HG03196 (cell line): ENCODE measurements around the gene NSMCE1.
A peak's percentile ranks its signal among the peaks of the same experiment; 100 is the strongest.
"Not testable (repeated sequence)": the region's sequence is repeated elsewhere in the genome, so short reads cannot be mapped to it uniquely, and the experiment has no call there.

Experiments
- ATAC-seq: cut with Tn5 transposase; IDR thresholded peaks from one replicate; pipeline ENCODE4 v1.9.1; 2021; ENCODE audit not compliant: unreplicated experiment

Gene NSMCE1

GRCh38 chr16:27220120-27220519 lies 48.5 kb downstream of the NSMCE1 start:
- ATAC-seq: no peak

DNA sequence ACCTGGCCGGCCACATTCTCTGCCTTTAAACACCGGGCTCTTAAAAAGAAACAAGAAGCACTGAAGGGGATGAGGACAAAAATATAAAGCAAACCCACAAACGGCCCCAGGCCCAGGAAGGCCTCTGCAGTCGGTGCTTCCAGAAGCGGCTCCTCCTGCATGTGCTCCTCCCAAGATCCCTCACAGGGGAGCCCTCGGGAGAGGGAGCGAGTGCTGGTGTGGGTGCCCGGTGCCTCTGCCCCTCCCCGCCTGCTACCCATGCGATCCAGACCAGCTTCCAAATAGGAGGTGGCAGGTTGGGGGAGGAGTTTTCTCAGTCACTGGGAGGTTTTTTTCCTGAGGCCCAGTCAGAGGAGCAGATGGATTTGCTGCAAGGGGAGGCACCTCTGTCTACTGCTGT lies 49.4 kb downstream of the NSMCE1 start:
- no peak for ATAC-seq

- ATAC-seq: no peak
Observed at GRCh38 chr16:27218756-27219155, 49.8 kb downstream of the NSMCE1 start.

- no peak for ATAC-seq
Observed at GRCh38 chr16:27217256-27217655, 51.3 kb downstream of the NSMCE1 start.

GRCh38 chr16:27216297-27216885 lies 52.2 kb downstream of the NSMCE1 start:
- no peak for ATAC-seq

DNA sequence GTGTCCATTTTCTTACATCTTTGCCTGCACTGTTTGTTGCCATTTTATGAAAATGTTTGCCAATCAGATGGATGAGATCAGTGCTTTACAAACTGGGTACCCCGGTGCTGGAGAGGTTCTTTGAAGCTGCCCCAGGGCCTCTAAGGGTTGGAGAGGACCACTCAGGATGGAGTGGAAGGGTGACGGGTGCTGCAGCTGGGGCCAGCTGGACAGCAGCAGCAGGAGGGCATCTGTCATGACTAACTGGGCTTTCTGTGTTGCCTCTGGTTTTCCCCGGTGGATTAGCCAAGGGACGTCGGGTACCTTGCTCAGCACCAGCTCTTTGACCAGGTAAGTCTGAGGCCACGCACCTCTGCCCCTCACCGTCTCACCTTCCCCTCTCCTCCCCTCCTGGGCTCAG lies 52.9 kb downstream of the NSMCE1 start:
- no peak for ATAC-seq

DNA sequence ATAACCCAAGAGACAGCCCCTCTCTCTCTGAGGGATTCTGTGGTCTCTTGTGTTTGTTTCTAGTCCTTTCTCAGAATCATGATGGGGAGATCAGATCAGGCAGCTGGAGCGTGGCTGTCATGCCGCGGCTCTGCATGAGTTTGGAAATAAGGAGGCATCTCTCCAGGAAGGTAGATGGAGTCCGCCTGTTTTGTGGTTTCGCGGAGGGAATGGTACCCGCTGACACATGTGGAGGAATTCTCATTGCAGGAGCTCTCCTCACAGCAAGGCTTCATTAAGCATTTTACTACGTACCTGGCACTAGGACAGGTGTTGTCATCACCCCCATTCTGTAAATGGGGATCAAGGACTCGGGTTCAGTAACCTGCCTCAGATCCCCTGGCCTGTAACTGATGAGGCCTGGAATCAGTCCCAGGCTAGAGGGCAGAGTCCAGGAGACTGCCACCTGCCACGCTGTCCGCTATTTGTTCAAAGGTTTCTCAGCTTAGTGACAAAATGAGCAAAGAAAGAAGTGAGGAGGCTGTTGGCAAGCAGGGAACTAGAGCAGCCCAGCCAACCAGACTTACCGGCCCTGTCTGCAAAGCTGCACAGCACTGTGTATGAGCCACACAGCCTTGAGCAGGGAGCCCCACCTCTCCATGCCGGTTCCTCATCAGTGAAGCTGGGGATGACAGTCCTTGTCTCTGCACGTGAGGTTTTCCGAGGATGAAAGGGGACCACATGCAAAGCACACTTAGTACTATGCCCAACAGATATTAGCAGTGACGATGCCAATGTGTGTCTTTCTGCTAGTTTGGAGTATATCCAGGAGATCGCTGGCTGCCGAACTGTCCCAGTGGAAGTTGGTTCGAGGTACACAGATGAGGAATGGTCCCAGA lies 54.2 kb downstream of the NSMCE1 start:
- ATAC-seq: no peak

- ATAC-seq: no peak
Observed at GRCh38 chr16:27211026-27211425, 57.5 kb downstream of the NSMCE1 start.

GRCh38 chr16:27210174-27210573 lies 58.4 kb downstream of the NSMCE1 start:
- ATAC-seq: no peak

DNA sequence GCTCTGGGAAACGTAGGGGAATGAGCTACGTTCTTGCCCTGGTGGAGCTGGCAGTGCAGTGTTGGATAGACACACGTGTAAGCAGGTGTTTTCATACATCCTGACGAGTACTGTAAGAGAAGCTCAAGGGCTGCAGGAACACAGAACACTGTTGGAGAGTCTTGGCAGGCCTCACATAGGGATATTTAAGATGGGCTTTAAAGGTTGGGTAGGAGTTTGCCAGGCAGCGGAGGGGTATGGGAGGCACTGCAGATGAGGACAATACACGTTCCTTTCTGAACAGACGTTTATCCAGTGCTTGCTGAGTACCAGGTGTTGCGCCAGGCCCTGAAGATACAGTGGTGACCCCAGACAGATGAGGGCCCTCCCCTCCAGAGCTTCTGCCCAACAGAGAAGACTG lies 59.0 kb downstream of the NSMCE1 start:
- ATAC-seq: no peak

DNA sequence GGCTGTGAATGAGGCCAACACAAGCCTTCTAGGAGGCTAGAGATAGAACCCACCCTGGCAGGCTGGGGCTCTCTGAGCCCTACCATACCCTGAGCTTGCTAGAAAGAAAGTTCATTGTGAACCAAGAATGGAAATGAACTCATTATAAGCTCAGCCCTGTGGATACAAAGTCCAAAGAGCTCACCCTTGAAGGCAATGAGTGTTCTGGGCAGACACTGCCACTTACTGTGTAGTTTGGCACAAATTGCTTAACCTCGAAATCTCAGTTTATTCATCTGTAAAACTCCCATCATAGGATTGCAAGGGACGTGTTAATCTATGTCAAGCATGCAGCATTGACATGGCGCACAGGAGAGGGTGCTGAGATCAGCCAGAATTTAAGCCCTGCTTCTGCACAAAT lies 59.8 kb downstream of the NSMCE1 start:
- no peak for ATAC-seq

DNA sequence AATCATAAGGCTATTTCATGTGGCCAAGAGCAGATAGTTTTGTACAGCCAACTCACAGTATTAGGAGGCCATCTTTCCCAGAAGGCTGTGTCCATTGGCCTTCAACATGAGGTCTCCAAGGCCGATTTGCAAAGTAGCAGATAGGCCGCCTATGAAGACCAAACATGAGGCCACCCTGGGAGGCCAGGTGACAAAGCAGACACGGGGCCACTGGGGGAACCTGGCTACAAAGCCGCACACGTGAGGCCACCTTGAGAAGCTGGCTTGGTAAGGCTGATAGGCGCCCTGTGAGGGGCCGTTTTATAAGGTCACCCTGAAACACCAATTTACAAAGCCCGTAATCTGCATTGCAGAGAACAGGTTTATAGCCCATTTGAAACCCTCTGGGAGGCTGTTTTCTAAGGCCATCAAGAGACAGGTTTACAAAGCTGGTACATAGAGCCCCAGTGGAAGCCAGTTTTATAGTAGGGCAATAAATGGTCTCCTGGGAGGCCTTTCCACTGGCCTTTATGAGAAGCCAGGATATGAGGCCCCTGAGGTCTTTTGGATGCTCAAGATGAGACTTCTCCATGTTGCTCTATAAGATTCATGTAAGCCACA lies 60.4 kb downstream of the NSMCE1 start:
- ATAC-seq: no peak

- ATAC-seq: not testable (repeated sequence)
Observed at GRCh38 chr16:27207121-27207520, 61.5 kb downstream of the NSMCE1 start.

DNA sequence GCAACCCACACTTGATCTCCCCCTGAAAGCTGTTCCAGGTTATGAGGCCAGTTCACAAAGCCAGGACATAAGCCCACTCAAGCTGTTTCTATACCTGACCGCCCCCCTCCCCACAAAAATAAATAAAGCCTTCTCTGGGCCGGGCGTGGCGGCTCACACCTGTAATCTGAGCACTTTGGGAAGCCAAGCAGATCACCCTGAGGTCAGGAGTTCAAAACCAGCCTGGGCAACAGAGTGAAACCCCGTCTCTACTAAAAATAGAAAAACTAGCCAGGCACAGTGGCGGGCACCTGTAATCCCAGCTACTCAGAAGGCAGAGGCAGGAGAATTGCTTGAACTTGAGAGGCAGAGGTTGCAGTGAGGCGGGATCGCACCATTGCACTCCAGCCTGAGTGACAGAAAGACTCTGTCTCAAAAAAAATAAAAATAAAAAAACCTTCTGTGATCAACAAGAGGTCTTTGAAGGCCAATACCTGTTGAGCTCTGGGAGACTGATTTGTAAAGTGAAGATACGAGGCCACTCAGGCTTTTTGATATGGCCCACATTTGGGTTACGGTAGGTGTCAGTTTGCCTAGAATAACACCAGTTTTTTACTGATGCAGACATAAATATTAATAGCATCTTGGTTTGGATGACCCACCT lies 63.0 kb downstream of the NSMCE1 start:
- no peak for ATAC-seq

DNA sequence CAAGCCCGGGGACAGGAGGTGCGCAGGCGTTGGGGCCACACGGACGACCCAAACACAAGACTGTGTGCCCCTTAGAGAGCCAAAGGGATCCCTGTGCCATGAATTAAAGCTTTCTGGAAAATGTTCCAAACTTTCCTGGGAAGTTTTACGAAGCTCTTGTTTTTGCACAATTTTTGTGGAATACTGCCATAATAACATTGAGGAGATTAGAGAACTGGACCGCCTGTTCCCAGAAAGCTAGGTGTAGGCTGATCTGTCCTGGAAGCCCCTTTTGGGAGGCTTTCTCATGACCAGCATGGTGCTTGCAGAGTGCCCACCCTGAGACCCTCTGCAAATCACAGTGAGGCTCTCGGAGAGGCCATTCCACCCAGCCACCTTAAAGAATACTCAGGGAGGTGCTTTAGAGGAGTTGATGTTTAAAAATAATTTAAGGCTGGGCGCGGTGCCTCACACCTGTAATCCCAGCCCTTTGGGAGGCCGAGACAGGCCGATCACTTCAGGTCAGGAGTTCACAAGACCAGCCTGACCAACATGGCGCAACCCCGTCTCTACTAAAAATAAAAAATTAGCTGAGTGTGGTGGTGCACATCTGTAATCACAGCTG lies 64.2 kb downstream of the NSMCE1 start:
- ATAC-seq: no peak

- ATAC-seq: peak; percentile 77
Observed at GRCh38 chr16:27203507-27204311, 64.9 kb downstream of the NSMCE1 start, which contains the start of gene KDM8. Gene KDM8, plus strand, starts transcription at chr16:27203526. Its CDS starts 6,598 bp downstream, at chr16:27210124.

- peak; percentile 72 for ATAC-seq
Observed at GRCh38 chr16:27202923-27203506, 65.6 kb downstream of the NSMCE1 start.

DNA sequence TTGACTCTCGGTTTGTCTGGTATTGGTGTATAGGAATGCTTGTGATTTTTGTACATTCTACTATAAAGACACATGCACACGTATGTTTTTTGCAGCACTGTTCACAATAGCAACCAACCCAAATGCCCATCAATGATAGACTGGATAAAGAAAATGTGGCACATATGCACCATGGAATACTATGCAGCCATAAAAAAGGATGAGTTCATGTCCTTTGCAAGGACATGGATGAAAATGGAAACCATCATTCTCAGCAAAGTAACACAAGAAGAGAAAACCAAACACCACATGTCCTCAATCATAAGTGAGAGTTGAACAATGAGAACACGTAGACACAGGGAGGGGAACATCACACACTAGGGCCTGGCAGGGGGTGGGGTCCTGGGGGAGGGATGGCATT lies 67.7 kb downstream of the NSMCE1 start:
- ATAC-seq: not testable (repeated sequence)

DNA sequence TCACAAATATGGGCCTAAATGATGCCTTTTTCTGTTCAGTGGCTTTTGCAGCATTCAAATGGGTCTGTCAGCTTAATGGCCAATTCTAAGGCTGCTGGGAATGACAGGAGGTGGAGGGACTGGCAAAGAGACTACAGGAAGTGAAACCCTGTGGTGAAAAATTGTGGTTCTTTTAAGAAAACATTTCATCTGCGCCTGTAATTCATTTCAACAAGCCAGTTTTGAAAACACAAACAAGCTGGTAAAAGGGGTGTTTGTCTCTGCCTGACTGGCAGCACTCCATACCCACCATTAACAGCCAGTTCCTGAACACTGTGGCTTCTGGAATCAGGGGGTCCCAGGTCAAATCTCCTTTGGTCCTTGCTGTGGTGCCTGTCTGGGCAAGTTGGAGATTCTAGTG lies 68.8 kb downstream of the NSMCE1 start:
- ATAC-seq: peak; percentile 33

- ATAC-seq: no peak
Observed at GRCh38 chr16:27199235-27199586, 69.4 kb downstream of the NSMCE1 start.
